ENCODE measurements around the gene BTNL9.

The BTNL9 gene

GRCh38 chr5:181020688-181021087 lies 19.4 kb upstream of the BTNL9 start:
- TF ChIP-seq CTCF (IDR thresholded peaks at IDR 0.05; ENCODE audit: control insufficient read depth, extremely low read depth, insufficient read depth) = no peak
- DNase-seq (ENCODE audit: low read depth) = no peak
- no peak overlapping the region for H3K4me3 ChIP-seq (ENCODE audit: low read depth, low read length)

GRCh38 chr5:181024245-181025064 lies 15.6 kb upstream of the BTNL9 start:
- no peak overlapping the region for H3K4me3 ChIP-seq (ENCODE audit: low read depth, low read length)
- no peak for TF ChIP-seq CTCF (IDR thresholded peaks at IDR 0.05; ENCODE audit: control insufficient read depth, extremely low read depth, insufficient read depth)
- DNase-seq (ENCODE audit: low read depth) = no peak

- no peak for TF ChIP-seq CTCF (IDR thresholded peaks at IDR 0.05; ENCODE audit: control insufficient read depth, extremely low read depth, insufficient read depth)
- DNase-seq (ENCODE audit: low read depth) = no peak
- H3K4me3 ChIP-seq (ENCODE audit: low read depth, low read length) = no peak overlapping the region
Measured at GRCh38 chr5:181027452-181028031, 12.5 kb upstream of the BTNL9 start.

- no peak for DNase-seq (ENCODE audit: low read depth)
- TF ChIP-seq CTCF (IDR thresholded peaks at IDR 0.05; ENCODE audit: control insufficient read depth, extremely low read depth, insufficient read depth) = no peak
- H3K4me3 ChIP-seq (ENCODE audit: low read depth, low read length) = no peak overlapping the region
Measured at GRCh38 chr5:181028032-181028819, 11.8 kb upstream of the BTNL9 start.

GRCh38 chr5:181031716-181032115 lies 8.3 kb upstream of the BTNL9 start:
- DNase-seq (ENCODE audit: low read depth) = no peak
- no peak for TF ChIP-seq CTCF (IDR thresholded peaks at IDR 0.05; ENCODE audit: control insufficient read depth, extremely low read depth, insufficient read depth)
- no peak overlapping the region for H3K4me3 ChIP-seq (ENCODE audit: low read depth, low read length)

GRCh38 chr5:181035991-181036815 lies 3.9 kb upstream of the BTNL9 start:
- no peak for TF ChIP-seq CTCF (IDR thresholded peaks at IDR 0.05; ENCODE audit: control insufficient read depth, extremely low read depth, insufficient read depth)
- no peak for DNase-seq (ENCODE audit: low read depth)
- no peak overlapping the region for H3K4me3 ChIP-seq (ENCODE audit: low read depth, low read length)
